Activated T-cell treated with anti-CD3 and anti-CD28 coated beads, Interleukin-2, amount 50 U/mL, for 72 hours (primary cell): Measurements from ENCODE around the gene CRY2. TPM values are rescaled to one million over a fixed set of nuclear protein-coding genes. Genes with fewer than 3 reads are reported as not detected.

Experiments
- ATAC-seq, 2 donors: fragments of 150-1000 bp; cut with Tn5 transposase; replicated peaks in 1 of 2; 2 replicates each; pipeline ENCODE4 v1.10.0; 2021; ENCODE audit warnings: moderate library complexity in 2 of 2, mild to moderate bottlenecking in 1 of 2
- DNase-seq, 2 donors: peaks; one replicate each; pipeline ENCODE4 v3.0.0; 2021 to 2022; ENCODE audit warnings: mixed read lengths in 1 of 2
- H3K27ac Mint-ChIP-seq: one replicate; pipeline ENCODE4 v1.8.0; 2022; ENCODE audit warnings: mild to moderate bottlenecking, moderate library complexity, mixed read lengths
- H3K27me3 Mint-ChIP-seq: one replicate; pipeline ENCODE4 v1.8.0; 2022; ENCODE audit warnings: low read depth, mixed read lengths
- H3K36me3 Mint-ChIP-seq, 2 donors: one replicate each; pipeline ENCODE4 v1.8.0; 2022; ENCODE audit warnings: mixed read lengths in 2 of 2, mild to moderate bottlenecking in 1 of 2; ENCODE audit not compliant: insufficient read depth in 2 of 2
- H3K4me1 Mint-ChIP-seq: one replicate; pipeline ENCODE4 v1.8.0; 2022; ENCODE audit warnings: low read depth, mixed read lengths
- H3K4me3 Mint-ChIP-seq, 2 donors: one replicate each; pipeline ENCODE4 v1.8.0; 2022; ENCODE audit warnings: mild to moderate bottlenecking in 2 of 2, mixed read lengths in 2 of 2, moderate library complexity in 2 of 2
- H3K9me3 Mint-ChIP-seq, 2 donors: one replicate each; pipeline ENCODE4 v1.8.0; 2022; ENCODE audit warnings: mixed read lengths in 2 of 2
- total RNA-seq, 2 donors: library from RNA; stranded (reverse); gene quantifications; one replicate each; pipeline ENCODE4 v1.2.3, GENCODE V29; 2022

The CRY2 gene
- total RNA-seq, 2 donors from 2014 or later = 20.2 to 23.8 TPM

DNA sequence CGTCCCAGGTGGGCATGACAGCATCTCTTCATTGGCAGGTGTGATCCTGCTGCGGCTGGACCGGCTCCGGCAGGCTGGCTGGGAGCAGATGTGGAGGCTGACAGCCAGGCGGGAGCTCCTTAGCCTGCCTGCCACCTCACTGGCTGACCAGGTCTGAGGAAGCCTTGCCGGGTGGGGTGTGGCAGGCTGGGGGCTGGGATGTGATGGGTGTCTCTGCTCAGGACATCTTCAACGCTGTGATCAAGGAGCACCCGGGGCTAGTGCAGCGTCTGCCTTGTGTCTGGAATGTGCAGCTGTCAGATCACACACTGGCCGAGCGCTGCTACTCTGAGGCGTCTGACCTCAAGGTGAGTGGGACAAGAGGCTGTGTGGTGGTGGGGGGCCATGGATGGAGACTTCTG, 78.7 kb downstream of the CRY2 start:
- peaks cover 24% of the 10 kb centered on the region for H3K4me1 Mint-ChIP-seq
- H3K27me3 Mint-ChIP-seq = peaks cover 13% of the 10 kb centered on the region
- no peak for ATAC-seq
- no peak overlapping the region for H3K4me3 Mint-ChIP-seq
- no peak overlapping the region for H3K27ac Mint-ChIP-seq
- no peak for DNase-seq
- no peaks in the 10 kb centered on the region for H3K9me3 Mint-ChIP-seq
- peaks cover 0 to 4% of the 10 kb centered on the region in 2 donors for H3K36me3 Mint-ChIP-seq

DNA sequence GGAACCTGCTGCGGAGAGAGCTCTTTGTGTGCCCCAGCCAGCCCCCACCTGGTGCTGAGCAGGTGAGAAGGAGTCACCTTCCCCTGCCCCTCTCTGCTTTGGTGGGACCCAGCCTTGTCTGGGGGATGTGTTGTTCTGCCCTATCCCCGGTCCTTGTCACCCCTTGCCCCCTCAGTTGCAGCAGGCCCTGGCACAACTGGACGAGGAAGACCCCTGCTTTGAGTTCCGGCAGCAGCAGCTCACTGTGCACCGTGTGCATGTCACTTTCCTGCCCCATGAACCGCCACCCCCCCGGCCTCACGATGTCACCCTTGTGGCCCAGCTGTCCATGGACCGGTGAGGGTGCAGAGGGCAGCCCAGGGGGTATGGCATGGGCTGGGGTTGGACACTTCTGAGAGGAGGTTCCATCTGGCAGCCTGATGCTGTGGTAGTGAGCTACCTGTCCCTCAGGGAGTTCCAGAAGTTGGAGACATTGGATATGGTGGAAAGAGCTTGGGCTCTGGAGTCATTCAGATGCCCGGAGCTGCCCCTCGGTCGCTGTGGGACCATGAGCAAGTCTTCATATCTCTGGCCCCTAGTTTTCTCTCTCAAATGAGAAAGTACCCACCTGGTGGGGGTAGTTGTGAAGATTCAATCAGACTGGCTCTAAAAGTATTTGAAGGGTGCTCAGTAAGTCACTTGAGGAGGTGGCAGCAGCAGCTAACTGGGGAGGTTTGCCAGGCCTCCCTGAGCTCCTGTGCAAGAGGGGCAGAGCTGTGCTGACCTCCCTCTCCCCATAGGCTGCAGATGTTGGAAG, 79.5 kb downstream of the CRY2 start:
- no peak overlapping the region for H3K4me3 Mint-ChIP-seq
- H3K27ac Mint-ChIP-seq = no peak overlapping the region
- ATAC-seq (no peak), DNase-seq (no peak)
- H3K4me1 Mint-ChIP-seq = peaks cover 20% of the 10 kb centered on the region
- H3K9me3 Mint-ChIP-seq = no peaks in the 10 kb centered on the region
- H3K27me3 Mint-ChIP-seq = peaks cover 8% of the 10 kb centered on the region
- H3K36me3 Mint-ChIP-seq = peaks cover 0 to 2% of the 10 kb centered on the region in 2 donors

DNA sequence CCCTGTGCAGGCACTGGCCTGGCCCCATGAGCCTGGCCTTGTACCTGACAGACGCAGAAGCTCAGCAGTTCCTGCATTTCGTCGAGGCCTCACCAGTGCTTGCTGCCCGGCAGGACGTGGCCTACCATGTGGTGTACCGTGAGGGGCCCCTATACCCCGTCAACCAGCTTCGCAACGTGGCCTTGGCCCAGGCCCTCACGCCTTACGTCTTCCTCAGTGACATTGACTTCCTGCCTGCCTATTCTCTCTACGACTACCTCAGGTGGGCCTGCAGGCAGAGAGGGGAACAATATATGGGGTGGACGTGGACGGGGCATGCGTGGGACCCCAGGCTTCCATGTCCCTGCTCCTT, 80.0 kb downstream of the CRY2 start:
- no peak overlapping the region for H3K4me3 Mint-ChIP-seq
- peaks cover 0 to 2% of the 10 kb centered on the region in 2 donors for H3K36me3 Mint-ChIP-seq
- DNase-seq = no peak
- no peak overlapping the region for H3K27ac Mint-ChIP-seq
- H3K4me1 Mint-ChIP-seq = peaks cover 20% of the 10 kb centered on the region
- peaks cover 8% of the 10 kb centered on the region for H3K27me3 Mint-ChIP-seq
- ATAC-seq = peak; percentile 4 to 25
- H3K9me3 Mint-ChIP-seq = no peaks in the 10 kb centered on the region

DNA sequence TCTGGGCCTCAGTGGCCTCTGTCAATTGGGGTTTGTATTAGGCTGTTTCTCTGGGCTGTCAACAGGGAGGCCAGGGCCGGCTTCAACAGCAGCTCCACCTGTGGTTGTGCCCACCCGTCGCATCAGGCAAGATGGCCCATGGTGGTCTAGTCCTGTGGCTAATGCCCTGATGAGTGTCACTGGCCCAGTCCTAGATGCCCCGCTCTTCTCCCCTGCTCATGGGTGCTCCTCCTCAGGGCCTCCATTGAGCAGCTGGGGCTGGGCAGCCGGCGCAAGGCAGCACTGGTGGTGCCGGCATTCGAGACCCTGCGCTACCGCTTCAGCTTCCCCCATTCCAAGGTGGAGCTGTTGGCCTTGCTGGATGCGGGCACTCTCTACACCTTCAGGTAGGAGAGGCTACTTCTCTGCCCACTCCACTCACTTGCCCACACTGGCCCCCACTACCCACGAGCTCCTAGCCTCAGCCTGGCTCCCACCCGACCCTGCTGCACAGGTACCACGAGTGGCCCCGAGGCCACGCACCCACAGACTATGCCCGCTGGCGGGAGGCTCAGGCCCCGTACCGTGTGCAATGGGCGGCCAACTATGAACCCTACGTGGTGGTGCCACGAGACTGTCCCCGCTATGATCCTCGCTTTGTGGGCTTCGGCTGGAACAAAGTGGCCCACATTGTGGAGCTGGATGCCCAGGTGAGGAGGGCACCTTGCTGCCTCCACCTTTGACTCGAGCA, 80.6 kb downstream of the CRY2 start:
- Mint-ChIP-seq H3K9me3 (no peaks in the 10 kb centered on the region), H3K4me3 (no peak overlapping the region), H3K36me3 (peaks cover 0 to 2% of the 10 kb centered on the region in 2 donors), H3K27ac (no peak overlapping the region), H3K4me1 (peaks cover 20% of the 10 kb centered on the region), H3K27me3 (peaks cover 8% of the 10 kb centered on the region)
- DNase-seq (no peak), ATAC-seq (no peak)

DNA sequence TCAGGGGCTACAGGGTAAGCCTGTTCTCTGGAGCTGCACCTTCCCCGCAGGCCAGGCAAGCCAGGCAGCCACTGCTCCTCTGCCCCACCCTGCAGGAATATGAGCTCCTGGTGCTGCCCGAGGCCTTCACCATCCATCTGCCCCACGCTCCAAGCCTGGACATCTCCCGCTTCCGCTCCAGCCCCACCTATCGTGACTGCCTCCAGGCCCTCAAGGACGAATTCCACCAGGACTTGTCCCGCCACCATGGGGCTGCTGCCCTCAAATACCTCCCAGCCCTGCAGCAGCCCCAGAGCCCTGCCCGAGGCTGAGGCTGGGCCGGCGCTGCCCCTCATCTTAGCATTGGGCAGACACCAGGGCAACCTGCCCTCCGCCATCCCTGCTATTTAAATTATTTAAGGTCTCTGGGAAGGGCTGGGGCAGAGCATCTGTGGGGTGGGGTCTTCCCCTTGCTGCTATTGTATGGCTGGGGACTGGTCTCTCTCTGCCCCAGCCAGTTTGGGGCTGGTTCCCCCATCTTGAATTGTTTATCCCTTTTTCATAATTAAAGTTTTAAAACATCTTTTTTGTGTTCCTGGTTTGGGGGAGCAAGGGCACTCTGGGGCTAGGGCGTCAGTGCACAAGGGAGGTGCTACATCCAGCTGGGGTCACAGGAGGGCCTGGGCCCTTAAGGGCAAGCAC, 81.4 kb downstream of the CRY2 start:
- Mint-ChIP-seq H3K27ac (no peak overlapping the region), H3K4me1 (peaks cover 16% of the 10 kb centered on the region), H3K4me3 (no peak overlapping the region), H3K36me3 (no peaks in the 10 kb centered on the region), H3K9me3 (no peaks in the 10 kb centered on the region), H3K27me3 (peaks cover 8% of the 10 kb centered on the region)
- no peak for DNase-seq
- no peak for ATAC-seq

DNA sequence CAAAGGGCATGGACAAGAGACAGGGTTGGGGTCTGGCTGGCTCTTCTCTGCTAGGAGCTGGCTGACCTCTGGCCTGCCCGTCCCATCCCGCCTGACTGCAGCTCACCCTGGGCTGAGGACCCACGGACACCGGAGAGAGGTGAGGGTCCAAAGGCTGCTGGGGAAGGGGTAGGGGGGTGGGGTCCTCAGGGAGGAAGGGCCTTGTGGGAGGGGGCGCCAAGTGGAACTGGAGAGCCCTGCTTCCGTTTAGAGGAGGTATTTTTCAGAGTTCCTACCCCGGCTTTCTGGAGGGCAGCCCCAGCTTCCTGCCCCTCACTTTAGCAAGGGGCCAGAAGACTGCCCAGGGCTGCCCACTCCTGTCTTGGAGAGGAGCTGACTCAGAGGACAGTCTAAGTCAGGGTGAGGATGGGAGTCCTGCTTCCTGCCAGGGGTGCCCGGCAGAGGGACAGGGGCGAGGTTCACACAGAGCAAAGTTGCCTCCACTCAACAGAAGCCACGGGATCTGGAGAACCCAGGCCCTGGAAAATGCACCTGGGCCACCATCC, 82.3 kb downstream of the CRY2 start:
- ATAC-seq = peak; percentile 22 to 36

DNA sequence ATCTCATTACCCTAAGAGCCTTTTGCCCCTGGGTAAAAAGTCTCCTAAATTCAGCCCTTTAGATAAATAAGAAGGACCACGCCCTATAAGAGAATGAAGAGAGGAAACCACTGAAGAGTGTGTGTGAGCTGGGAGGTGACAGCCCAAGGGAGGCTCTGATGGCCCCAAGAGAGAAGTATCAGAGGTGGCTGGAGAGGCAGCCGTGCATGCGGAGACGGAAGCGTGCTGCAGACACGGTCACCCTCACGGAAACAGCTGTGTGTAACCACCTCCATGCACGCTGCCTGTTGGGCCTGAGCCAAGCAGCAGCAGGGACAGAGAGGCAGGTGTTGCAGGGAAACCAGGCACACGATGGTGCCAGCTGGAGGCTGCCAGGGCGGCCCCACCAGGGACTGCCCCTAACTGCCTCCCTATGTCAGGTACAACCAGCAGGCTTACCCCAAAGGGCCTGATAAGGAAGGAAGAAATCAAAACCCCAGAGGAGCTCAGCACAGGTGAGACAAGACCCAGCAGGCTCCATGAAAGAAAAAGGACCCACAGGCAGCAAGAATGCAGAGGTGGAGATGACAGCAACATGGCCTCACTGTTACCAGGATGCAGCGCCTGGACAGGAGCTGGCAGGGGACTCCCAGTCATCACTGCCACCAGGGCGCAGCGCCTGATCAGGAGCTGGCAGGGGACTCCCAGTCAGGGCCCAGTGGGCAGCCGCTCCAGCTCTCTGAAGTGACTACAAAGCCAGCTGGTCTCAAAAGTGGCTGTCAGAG, 82.9 kb downstream of the CRY2 start:
- peak; percentile 64 to 70 for ATAC-seq
- H3K27ac Mint-ChIP-seq = peak overlapping the region; percentile 70
- no peaks in the 10 kb centered on the region for H3K9me3 Mint-ChIP-seq
- H3K27me3 Mint-ChIP-seq = no peaks in the 10 kb centered on the region
- H3K4me3 Mint-ChIP-seq = peak overlapping the region; percentile 10 to 57
- H3K36me3 Mint-ChIP-seq = no peaks in the 10 kb centered on the region
- peaks cover 16% of the 10 kb centered on the region for H3K4me1 Mint-ChIP-seq
- DNase-seq = peak; percentile 25 to 37

More for the DNA sequence above, 82.3 kb downstream of the CRY2 start:
- Mint-ChIP-seq H3K4me1 (peaks cover 16% of the 10 kb centered on the region), H3K36me3 (no peaks in the 10 kb centered on the region), H3K27ac (peak overlapping the region; percentile 70), H3K9me3 (no peaks in the 10 kb centered on the region), H3K27me3 (peaks cover 1% of the 10 kb centered on the region), H3K4me3 (peak overlapping the region; percentile 10 to 57)
- DNase-seq = no peak

DNA sequence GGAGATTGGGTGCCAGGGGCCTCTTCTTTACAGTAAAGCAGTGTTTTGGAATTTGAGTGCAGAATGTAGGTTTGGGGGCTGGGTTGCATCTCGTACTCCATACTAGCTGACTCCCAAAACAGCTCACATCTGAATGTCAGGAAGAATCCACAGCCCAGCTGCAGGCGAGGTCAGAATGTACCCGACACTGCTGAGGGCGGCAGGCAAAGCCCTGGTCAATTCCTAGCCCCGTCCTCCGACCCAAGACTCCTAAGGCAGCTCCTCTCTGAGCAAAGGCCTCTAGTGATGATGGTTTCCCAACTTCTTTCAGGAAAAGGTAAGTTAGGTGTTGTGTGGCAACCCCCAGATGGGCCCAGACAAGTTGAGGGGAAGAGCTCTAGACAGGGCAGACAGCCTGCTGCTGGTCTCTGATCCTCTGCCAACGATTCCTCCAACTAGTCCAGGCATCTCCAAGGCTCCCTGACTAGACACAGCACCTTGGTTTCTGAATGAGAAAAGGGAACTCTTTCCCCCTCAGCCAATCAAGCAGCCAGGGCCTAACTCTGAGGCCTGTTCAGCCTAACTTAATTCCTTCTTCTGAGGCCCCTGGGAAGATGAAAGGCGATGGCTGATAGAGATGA, 83.8 kb downstream of the CRY2 start:
- H3K27me3 Mint-ChIP-seq = no peaks in the 10 kb centered on the region
- H3K9me3 Mint-ChIP-seq = no peaks in the 10 kb centered on the region
- peak overlapping the region; percentile 1 for H3K27ac Mint-ChIP-seq
- no peak overlapping the region for H3K4me3 Mint-ChIP-seq
- no peak for ATAC-seq
- no peaks in the 10 kb centered on the region for H3K36me3 Mint-ChIP-seq
- DNase-seq = no peak
- H3K4me1 Mint-ChIP-seq = peaks cover 16% of the 10 kb centered on the region

DNA sequence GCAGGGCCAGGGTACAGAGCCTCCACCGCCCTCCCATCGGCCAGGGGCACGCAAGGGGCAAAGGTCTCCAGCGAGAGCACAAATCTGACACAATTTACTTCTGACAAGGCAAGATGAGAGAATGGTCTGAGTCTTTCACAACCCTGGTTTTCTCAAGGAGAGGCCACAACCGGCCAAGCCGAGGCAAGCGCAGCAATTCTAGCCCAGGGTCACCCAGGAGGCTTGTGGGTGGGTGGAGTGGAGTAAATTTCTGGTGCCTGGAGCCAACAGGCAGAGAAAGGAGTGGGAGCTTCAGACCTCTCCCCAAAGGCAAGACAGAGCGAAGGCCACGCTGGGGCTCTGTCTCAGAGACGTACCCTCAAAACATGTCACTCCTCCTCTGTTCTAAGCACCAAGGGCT, 84.5 kb downstream of the CRY2 start:
- no peaks in the 10 kb centered on the region for H3K36me3 Mint-ChIP-seq
- no peak overlapping the region for H3K27ac Mint-ChIP-seq
- ATAC-seq = no peak

DNA sequence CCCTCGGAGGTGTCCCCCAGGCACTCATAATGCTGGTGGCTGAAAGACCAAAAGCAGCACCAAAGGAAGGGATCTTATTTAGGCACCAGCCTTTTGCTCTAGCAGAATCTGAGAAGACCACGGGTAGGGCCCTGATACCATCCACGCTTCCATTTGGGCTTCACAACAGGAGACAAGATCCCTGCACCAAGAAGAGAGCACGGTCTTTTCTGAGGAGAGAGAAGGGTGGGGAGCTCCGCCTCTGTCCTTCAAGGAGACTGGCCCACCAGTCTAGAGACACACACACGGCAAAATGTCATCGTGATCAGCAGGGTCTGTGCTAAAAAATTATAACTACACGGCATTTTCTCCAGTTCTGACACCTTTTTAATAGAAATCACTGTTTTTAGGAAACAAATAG, 84.9 kb downstream of the CRY2 start:
- Mint-ChIP-seq H3K36me3 (no peaks in the 10 kb centered on the region), H3K27ac (no peak overlapping the region), H3K4me3 (no peak overlapping the region), H3K9me3 (no peaks in the 10 kb centered on the region), H3K27me3 (no peaks in the 10 kb centered on the region), H3K4me1 (peaks cover 16% of the 10 kb centered on the region)
- ATAC-seq = no peak
- DNase-seq = no peak

More for the DNA sequence above, 84.5 kb downstream of the CRY2 start:
- Mint-ChIP-seq H3K4me1 (peaks cover 16% of the 10 kb centered on the region), H3K27me3 (no peaks in the 10 kb centered on the region), H3K9me3 (no peaks in the 10 kb centered on the region), H3K4me3 (no peak overlapping the region)
- DNase-seq = no peak
